ENCODE measurements around the gene C1D. TPM values are rescaled to one million over a fixed set of nuclear protein-coding genes. Genes with fewer than 3 reads are reported as not detected.

Gene C1D
- total RNA-seq, 2 experiments from 2014 or later = 28.1 to 35.0 TPM

DNA sequence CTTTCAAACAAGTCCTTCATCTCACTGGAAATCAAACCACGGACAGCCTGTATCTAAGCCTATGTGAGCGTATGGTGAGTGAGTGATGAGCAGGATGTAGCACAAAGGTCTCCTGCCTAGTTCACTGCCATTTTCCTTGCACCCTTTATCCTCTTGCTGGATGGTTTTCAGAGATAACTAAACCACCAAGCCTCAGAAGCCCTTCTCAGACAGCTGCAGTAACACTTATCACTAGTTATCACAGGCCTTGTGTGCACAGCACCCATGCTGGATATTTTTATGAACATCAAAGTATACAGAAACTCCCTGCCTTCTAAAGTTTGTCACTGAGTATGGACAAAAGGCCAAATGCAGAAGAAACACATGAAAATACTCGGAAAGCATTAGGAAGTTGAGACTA is 69.5 kb downstream of the C1D start:
- intact Hi-C loops (cut with micrococcal nuclease) = no loop called here
- no peak for DNase-seq
- Mint-ChIP-seq H3K27ac (no peak overlapping the region), H3K9me3 (no peaks in the 10 kb centered on the region), H3K36me3 (ENCODE audit: low read depth) (no peaks in the 10 kb centered on the region), H3K27me3 (peaks cover 7% of the 10 kb centered on the region), H3K4me3 (no peak overlapping the region), H3K4me1 (ENCODE audit: low read depth) (no peaks in the 10 kb centered on the region)
- ChIA-PET POLR2A (no interaction called here), CTCF (no interaction called here)
- TF ChIP-seq CTCF (IDR thresholded peaks at IDR 0.05) = no peak
- no peak for ATAC-seq

- no peak overlapping the region for H3K4me3 Mint-ChIP-seq
- ATAC-seq (no peak), DNase-seq (no peak)
- peaks cover 7% of the 10 kb centered on the region for H3K27me3 Mint-ChIP-seq
- intact Hi-C loops (cut with micrococcal nuclease) = no loop called here
- ChIA-PET POLR2A (no interaction called here), CTCF (no interaction called here)
- no peaks in the 10 kb centered on the region for H3K36me3 Mint-ChIP-seq (ENCODE audit: low read depth)
- H3K27ac Mint-ChIP-seq = no peak overlapping the region
- H3K9me3 Mint-ChIP-seq = no peaks in the 10 kb centered on the region
- TF ChIP-seq CTCF (IDR thresholded peaks at IDR 0.05) = no peak
- H3K4me1 Mint-ChIP-seq (ENCODE audit: low read depth) = no peaks in the 10 kb centered on the region
These were observed 71.3 kb downstream of the C1D start for GRCh38 chr2:67991456-67991855.

Other genes starting within 250 kb of the C1D start
- gene PNO1, start 94.9 kb upstream of the C1D start, total RNA-seq = 10 to 100 TPM; 25.1 to 26.2 TPM
- gene PPP3R1, start 189.5 kb upstream of the C1D start, total RNA-seq = 10 to 100 TPM; 72.7 to 73.7 TPM